ENCODE data around the gene NPVF.

DNA sequence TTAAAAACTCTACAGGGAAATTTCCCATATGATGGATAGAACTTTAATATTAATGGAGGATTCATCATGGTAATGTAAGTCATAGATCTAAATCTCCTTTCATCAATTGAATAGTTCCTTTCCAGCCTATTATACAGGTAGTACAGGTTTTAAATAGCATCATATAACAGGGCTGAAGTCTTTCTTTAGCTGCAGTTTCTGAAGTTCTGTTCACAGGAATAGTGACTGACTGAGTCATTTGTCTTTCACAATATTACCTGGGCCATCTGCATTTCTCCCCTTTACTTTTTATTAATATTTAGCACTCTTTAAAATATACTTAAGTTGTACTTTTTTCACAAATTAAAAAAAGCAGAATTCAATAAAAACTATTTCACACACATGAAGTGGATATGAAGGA lies 12.6 kb upstream of the NPVF start:
- no peak for TF ChIP-seq EZH2phosphoT487 (conservative IDR thresholded peaks at IDR 0.05; ENCODE audit: low read length)
- TF ChIP-seq, protein P1, sequence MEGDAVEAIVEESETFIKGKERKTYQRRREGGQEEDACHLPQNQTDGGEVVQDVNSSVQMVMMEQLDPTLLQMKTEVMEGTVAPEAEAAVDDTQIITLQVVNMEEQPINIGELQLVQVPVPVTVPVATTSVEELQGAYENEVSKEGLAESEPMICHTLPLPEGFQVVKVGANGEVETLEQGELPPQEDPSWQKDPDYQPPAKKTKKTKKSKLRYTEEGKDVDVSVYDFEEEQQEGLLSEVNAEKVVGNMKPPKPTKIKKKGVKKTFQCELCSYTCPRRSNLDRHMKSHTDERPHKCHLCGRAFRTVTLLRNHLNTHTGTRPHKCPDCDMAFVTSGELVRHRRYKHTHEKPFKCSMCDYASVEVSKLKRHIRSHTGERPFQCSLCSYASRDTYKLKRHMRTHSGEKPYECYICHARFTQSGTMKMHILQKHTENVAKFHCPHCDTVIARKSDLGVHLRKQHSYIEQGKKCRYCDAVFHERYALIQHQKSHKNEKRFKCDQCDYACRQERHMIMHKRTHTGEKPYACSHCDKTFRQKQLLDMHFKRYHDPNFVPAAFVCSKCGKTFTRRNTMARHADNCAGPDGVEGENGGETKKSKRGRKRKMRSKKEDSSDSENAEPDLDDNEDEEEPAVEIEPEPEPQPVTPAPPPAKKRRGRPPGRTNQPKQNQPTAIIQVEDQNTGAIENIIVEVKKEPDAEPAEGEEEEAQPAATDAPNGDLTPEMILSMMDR (IDR thresholded peaks at IDR 0.05; ENCODE audit: insufficient read depth, low read length, poor library complexity, severe bottlenecking) = no peak

Data from SU-DHL-6 (cell line).